HCT116 (cell line): ENCODE results near the gene SBF1. TPM values are rescaled to one million over a fixed set of nuclear protein-coding genes. Genes with fewer than 3 reads are reported as not detected.
A peak's percentile ranks its signal among the peaks of the same experiment; 100 is the strongest.

Source experiments
- ATAC-seq: fragments of 200-7000 bp; cut with Tn5 transposase; 2 replicates; pipeline ENCODE4 v1.9.1; 2020; ENCODE audit warnings: mild to moderate bottlenecking, moderate library complexity
- BruUV-seq: library from RNA; stranded (reverse); fragments of 400-500 nt; replicated peaks from 2 replicates; lab custom pipeline; 2021; lab: Mats Ljungman, UMichigan
- CTCF ChIA-PET: fragments of 300-600 bp; sonication (Branson Sonifier 250); formaldehyde crosslinking; loops from one replicate; lab custom pipeline; 2021; ENCODE audit warnings: antibody characterized with exemption; lab: Charles Lee
- POLR2A ChIA-PET: fragments of 300-600, 350-600 bp; sonication (Branson Sonifier 250); formaldehyde crosslinking; loops from one replicate; lab custom pipeline; 2021; ENCODE audit warnings: antibody characterized with exemption; lab: Charles Lee
- RAD21 ChIA-PET, 2 experiments: fragments of 300-600 bp; sonication (Branson Sonifier 250); formaldehyde crosslinking; loops; one replicate each; lab custom pipeline; 2023; ENCODE audit warnings: low total read pairs in 2 of 2; ENCODE audit not compliant: uncharacterized antibody in 2 of 2, unreplicated experiment in 2 of 2, low non-redundant PET in 1 of 2; lab: Charles Lee
- DNase-seq: peaks from one replicate; pipeline ENCODE4 v3.0.0-alpha.2; 2010; ENCODE audit warnings: low read depth, low spot score
- H2AFZ ChIP-seq: fragments of 200-600 bp; shearing (Covaris generic), sonication (generic); 2 replicates; pipeline ENCODE4 v1.6.1; 2017; ENCODE audit warnings: low read depth, mixed run types, mixed read lengths, antibody characterized with exemption, low read length; ENCODE audit not compliant: poor library complexity, severe bottlenecking
- H3K27ac ChIP-seq: 2 replicates; pipeline ENCODE4 v1.5.1; 2012; ENCODE audit warnings: low read depth, low read length
- H3K27me3 ChIP-seq: fragments of 200-600 bp; sonication (generic); 2 replicates; pipeline ENCODE4 v1.6.1; 2016; ENCODE audit warnings: mixed run types, low read length, mixed read lengths; ENCODE audit not compliant: insufficient read depth
- H3K36me3 ChIP-seq, 2 experiments: fragments of 200-500 bp in 1 of 2; fragments of 200-600 bp in 1 of 2; sonication (Bioruptor generic) in 1 of 2; sonication (generic) in 1 of 2; 2 replicates each; pipeline versions ENCODE4 v1.5.1 to v1.6.1; 2014 to 2016; ENCODE audit warnings: low read length in 2 of 2, inconsistent platforms in 1 of 2, mixed read lengths in 1 of 2, mixed run types in 1 of 2; ENCODE audit not compliant: insufficient read depth in 2 of 2, control insufficient read depth in 1 of 2
- H3K4me1 ChIP-seq, 2 experiments: fragments of 200-600 bp in 1 of 2; sonication (generic) in 1 of 2; 2 replicates each; pipeline versions ENCODE4 v1.5.1 to v1.6.1; 2012 to 2017; ENCODE audit warnings: low read length in 2 of 2, inconsistent platforms in 1 of 2, mild to moderate bottlenecking in 1 of 2, mixed read lengths in 1 of 2, mixed run types in 1 of 2, moderate library complexity in 1 of 2; ENCODE audit not compliant: insufficient read depth in 2 of 2, control insufficient read depth in 1 of 2
- H3K4me2 ChIP-seq: fragments of 200-600 bp; sonication (generic); 2 replicates; pipeline ENCODE4 v1.6.1; 2017; ENCODE audit warnings: mixed run types, low read length, mixed read lengths
- H3K4me3 ChIP-seq, 2 experiments: fragments of 200-600 bp in 1 of 2; sonication (generic) in 1 of 2; replicated peaks in 1 of 2; 2 replicates each; pipeline ENCODE4 v1.5.1; 2011 to 2016; ENCODE audit warnings: low read length in 2 of 2, control low read depth in 1 of 2, low read depth in 1 of 2, mild to moderate bottlenecking in 1 of 2, mixed read lengths in 1 of 2, mixed run types in 1 of 2
- H3K79me2 ChIP-seq: fragments of 200-600 bp; sonication (generic); 2 replicates; pipeline ENCODE4 v1.6.1; 2017; ENCODE audit warnings: mild to moderate bottlenecking, mixed run types, low read length, moderate library complexity, mixed read lengths; ENCODE audit not compliant: insufficient read depth
- H3K9ac ChIP-seq: fragments of 200-600 bp; sonication (generic); 2 replicates; pipeline ENCODE4 v1.6.1; 2016; ENCODE audit warnings: low read length, mixed read lengths
- H3K9me2 ChIP-seq: fragments of 200-600 bp; sonication (generic), shearing (Covaris generic); 2 replicates; pipeline ENCODE4 v1.6.1; 2017; ENCODE audit warnings: mixed run types, mild to moderate bottlenecking, moderate library complexity; ENCODE audit not compliant: insufficient read depth
- H3K9me3 ChIP-seq, 2 experiments: fragments of 200-500 bp in 1 of 2; fragments of 200-600 bp in 1 of 2; sonication (Bioruptor generic) in 1 of 2; sonication (generic) in 1 of 2; 2 replicates each; pipeline ENCODE4 v1.6.1; 2014 to 2017; ENCODE audit warnings: low read length in 2 of 2, mixed read lengths in 2 of 2, inconsistent platforms in 1 of 2, low read depth in 1 of 2, mild to moderate bottlenecking in 1 of 2, mixed run types in 1 of 2, moderate library complexity in 1 of 2; ENCODE audit not compliant: control insufficient read depth in 1 of 2, insufficient read depth in 1 of 2
- H4K20me1 ChIP-seq: fragments of 200-600 bp; sonication (generic), shearing (Covaris generic); 2 replicates; pipeline ENCODE4 v1.6.1; 2017; ENCODE audit warnings: mixed run types, mild to moderate bottlenecking, moderate library complexity; ENCODE audit not compliant: insufficient read depth
- CBX3 ChIP-seq: IDR thresholded peaks from 2 replicates; pipeline ENCODE4 v1.6.1; 2012; ENCODE audit warnings: low read depth
- CEBPB ChIP-seq: IDR thresholded peaks from 2 replicates; pipeline ENCODE4 v1.6.1; 2012; ENCODE audit warnings: low read depth
- EZH2phosphoT487 ChIP-seq: fragments of 200-600 bp; IDR thresholded peaks from 2 replicates; pipeline ENCODE4 v1.6.1; 2018; ENCODE audit warnings: antibody characterized with exemption, borderline replicate concordance
- FOSL1 ChIP-seq: IDR thresholded peaks from 2 replicates; pipeline ENCODE4 v1.6.1; 2012; ENCODE audit warnings: low read depth
- JUND ChIP-seq: IDR thresholded peaks from 2 replicates; pipeline ENCODE4 v1.6.1; 2012
- POLR2AphosphoS5 ChIP-seq: IDR thresholded peaks from 2 replicates; pipeline ENCODE4 v1.6.1; 2011; ENCODE audit warnings: mild to moderate bottlenecking, low read depth, low read length, moderate library complexity
- ZFX ChIP-seq: fragments of 450-650 bp; IDR thresholded peaks from 2 replicates; pipeline ENCODE4 v1.6.1; 2017
- intact Hi-C: fragments of 100-400 bp; cut with micrococcal nuclease; formaldehyde crosslinking; loops from 2 replicates; pipeline ENCODE4 v1.10.0; 2022
- total RNA-seq: library from RNA; stranded (reverse); gene quantifications from one replicate; pipeline ENCODE4 v1.2.1, GENCODE V29; 2021; ENCODE audit not compliant: unreplicated experiment
- TF ChIP-seq, protein P1 (sequence below): IDR thresholded peaks from 2 replicates; pipeline ENCODE4 v1.6.1; 2012
- TF ChIP-seq, protein P2 (sequence below), 3 experiments: fragments of 200-600 bp in 1 of 3; sonication (generic) in 1 of 3; IDR thresholded peaks in 2 of 3; conservative IDR thresholded peaks in 1 of 3; 2 replicates each; pipeline ENCODE4 v1.5.1; 2012 to 2017; ENCODE audit warnings: low read depth in 2 of 3, low read length in 2 of 3, antibody characterized with exemption in 1 of 3, borderline replicate concordance in 1 of 3, control low read depth in 1 of 3, mild to moderate bottlenecking in 1 of 3, mixed read lengths in 1 of 3, mixed run types in 1 of 3, moderate library complexity in 1 of 3; ENCODE audit not compliant: insufficient read depth in 1 of 3
- TF ChIP-seq, protein P3 (sequence below): IDR thresholded peaks from 2 replicates; pipeline ENCODE4 v1.6.1; 2011; ENCODE audit warnings: mild to moderate bottlenecking, low read length, moderate library complexity; ENCODE audit not compliant: insufficient replicate concordance; ENCODE audit errors: extremely low read depth

The SBF1 gene
- total RNA-seq, 1 experiment from 2014 or later: 91.1 TPM

DNA sequence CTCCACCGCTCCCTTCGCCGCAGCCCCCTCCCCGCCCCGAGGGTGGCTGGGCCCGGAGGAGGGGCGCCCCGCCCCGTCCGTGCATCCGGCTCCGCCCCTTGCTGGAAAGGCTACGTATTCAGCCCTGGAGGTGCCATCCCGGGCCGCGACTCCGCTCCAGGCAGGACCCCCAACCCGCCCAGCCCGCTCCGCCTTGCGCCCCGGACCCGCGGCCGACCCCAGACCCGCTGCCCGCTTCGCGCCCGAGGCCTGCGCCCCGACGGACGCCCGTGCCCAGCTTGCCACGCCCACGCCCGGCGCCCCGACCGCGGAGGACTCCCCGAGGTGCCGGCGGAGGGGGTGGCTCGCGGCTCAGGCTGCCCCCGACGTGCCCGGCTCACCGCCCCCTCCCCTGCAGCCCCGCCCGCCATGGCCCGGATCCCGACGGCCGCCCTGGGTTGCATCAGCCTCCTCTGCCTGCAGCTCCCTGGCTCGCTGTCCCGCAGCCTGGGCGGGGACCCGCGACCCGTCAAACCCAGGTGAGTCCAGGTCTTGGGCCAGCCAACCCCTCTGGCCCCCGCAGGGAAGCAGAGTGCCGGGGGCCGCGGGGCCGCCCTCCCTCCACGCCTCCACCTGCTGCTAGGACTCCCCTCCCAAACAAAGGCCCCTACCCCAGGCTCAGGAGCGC is 6.7 kb upstream of the SBF1 start, which contains the start of gene ADM2:
Gene ADM2, plus strand, starts transcription at position 104 of the 667 bp plus-strand sequence. Its CDS starts 305 bp downstream, at position 409.
- no peaks in the 10 kb centered on the region for H3K36me3 ChIP-seq
- no peaks in the 10 kb centered on the region for H4K20me1 ChIP-seq
- no peaks in the 10 kb centered on the region for H3K27me3 ChIP-seq
- no peaks in the 10 kb centered on the region for H3K79me2 ChIP-seq
- ATAC-seq (peak; percentile 84), DNase-seq (no peak)
- H3K9me3 ChIP-seq: no peaks in the 10 kb centered on the region
- H3K4me3 ChIP-seq: peak within 1 kb of the TSS; percentile 71 to 76
- no peaks in the 10 kb centered on the region for H3K9me2 ChIP-seq
- H2AFZ ChIP-seq: no peak within 1 kb of the TSS
- H3K9ac ChIP-seq: peak within 1 kb of the TSS; percentile 65
- intact Hi-C loops: no loop called here
- ChIA-PET RAD21 (no interaction called here), POLR2A (no interaction called here), CTCF (no interaction called here)
- H3K4me2 ChIP-seq: peak within 1 kb of the TSS; percentile 94
- H3K27ac ChIP-seq: peak within 1 kb of the TSS; percentile 56; the same call in 1 of the 2 replicates
- peak; percentile 27; the same call in 1 of the 2 replicates for TF ChIP-seq ZFX
- TF ChIP-seq JUND: no peak
- TF ChIP-seq POLR2AphosphoS5: peak; percentile 44; the same call in 1 of the 2 replicates
- H3K4me1 ChIP-seq: peaks cover 8 to 32% of the 10 kb centered on the region in 2 experiments; a peak in 3 of 4 replicates
- no TSS peak for BruUV-seq

DNA sequence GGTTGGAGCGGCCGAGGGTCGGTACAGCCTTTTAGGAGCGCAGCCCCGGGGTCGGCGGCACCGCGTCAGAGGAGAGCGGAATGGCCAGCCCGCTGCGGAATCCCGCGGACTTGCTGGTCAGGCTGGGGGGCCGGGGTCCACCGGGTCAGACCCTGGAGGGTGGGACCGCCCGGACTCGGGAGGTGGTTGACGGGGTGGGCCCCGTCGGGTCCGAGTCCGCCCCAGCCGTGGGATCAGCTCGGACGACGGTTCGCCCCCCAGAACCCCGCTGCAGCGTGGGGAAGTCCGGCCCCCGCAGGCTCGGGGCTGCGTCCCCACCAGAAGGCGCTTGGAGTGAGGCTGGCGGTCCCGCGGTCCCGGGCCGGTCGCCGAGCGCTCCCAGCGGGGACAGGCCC is 6.2 kb upstream of the SBF1 start:
- Histone ChIP-seq H3K4me3 (peak overlapping the region; percentile 71 to 76), H3K4me2 (peak overlapping the region; percentile 94)
- CTCF ChIA-PET: no interaction called here

More for the DNA sequence above, 6.2 kb upstream of the SBF1 start:
- no TSS peak for BruUV-seq
- no peak overlapping the region for H2AFZ ChIP-seq
- peaks cover 8 to 32% of the 10 kb centered on the region in 2 experiments; a peak in 3 of 4 replicates for H3K4me1 ChIP-seq
- no peaks in the 10 kb centered on the region for H3K27me3 ChIP-seq
- ATAC-seq (no peak), DNase-seq (no peak)
- RAD21 ChIA-PET: no interaction called here
- H3K9ac ChIP-seq: no peak overlapping the region
- no peaks in the 10 kb centered on the region for H3K9me2 ChIP-seq
- H4K20me1 ChIP-seq: no peaks in the 10 kb centered on the region
- TF ChIP-seq, protein P1, sequence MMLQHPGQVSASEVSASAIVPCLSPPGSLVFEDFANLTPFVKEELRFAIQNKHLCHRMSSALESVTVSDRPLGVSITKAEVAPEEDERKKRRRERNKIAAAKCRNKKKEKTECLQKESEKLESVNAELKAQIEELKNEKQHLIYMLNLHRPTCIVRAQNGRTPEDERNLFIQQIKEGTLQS: no peak
- no peak for TF ChIP-seq CBX3
- TF ChIP-seq EZH2phosphoT487: no peak
- TF ChIP-seq, protein P2, sequence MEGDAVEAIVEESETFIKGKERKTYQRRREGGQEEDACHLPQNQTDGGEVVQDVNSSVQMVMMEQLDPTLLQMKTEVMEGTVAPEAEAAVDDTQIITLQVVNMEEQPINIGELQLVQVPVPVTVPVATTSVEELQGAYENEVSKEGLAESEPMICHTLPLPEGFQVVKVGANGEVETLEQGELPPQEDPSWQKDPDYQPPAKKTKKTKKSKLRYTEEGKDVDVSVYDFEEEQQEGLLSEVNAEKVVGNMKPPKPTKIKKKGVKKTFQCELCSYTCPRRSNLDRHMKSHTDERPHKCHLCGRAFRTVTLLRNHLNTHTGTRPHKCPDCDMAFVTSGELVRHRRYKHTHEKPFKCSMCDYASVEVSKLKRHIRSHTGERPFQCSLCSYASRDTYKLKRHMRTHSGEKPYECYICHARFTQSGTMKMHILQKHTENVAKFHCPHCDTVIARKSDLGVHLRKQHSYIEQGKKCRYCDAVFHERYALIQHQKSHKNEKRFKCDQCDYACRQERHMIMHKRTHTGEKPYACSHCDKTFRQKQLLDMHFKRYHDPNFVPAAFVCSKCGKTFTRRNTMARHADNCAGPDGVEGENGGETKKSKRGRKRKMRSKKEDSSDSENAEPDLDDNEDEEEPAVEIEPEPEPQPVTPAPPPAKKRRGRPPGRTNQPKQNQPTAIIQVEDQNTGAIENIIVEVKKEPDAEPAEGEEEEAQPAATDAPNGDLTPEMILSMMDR (IDR thresholded peaks at IDR 0.05 in 2 of 3, conservative IDR thresholded peaks at IDR 0.05 in 1 of 3; ENCODE audit: borderline replicate concordance in 1 of 3, insufficient read depth in 1 of 3, low read depth in 2 of 3, low read length in 2 of 3): no peak
- no peak for TF ChIP-seq ZFX
- no peak for TF ChIP-seq CEBPB
- TF ChIP-seq, protein P3, sequence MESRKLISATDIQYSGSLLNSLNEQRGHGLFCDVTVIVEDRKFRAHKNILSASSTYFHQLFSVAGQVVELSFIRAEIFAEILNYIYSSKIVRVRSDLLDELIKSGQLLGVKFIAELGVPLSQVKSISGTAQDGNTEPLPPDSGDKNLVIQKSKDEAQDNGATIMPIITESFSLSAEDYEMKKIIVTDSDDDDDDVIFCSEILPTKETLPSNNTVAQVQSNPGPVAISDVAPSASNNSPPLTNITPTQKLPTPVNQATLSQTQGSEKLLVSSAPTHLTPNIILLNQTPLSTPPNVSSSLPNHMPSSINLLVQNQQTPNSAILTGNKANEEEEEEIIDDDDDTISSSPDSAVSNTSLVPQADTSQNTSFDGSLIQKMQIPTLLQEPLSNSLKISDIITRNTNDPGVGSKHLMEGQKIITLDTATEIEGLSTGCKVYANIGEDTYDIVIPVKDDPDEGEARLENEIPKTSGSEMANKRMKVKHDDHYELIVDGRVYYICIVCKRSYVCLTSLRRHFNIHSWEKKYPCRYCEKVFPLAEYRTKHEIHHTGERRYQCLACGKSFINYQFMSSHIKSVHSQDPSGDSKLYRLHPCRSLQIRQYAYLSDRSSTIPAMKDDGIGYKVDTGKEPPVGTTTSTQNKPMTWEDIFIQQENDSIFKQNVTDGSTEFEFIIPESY: no peak
- no peak for TF ChIP-seq FOSL1
- H3K36me3 ChIP-seq: no peaks in the 10 kb centered on the region
- POLR2A ChIA-PET: no interaction called here
- peak overlapping the region; percentile 35; the same call in 1 of the 2 replicates for H3K27ac ChIP-seq
- no peaks in the 10 kb centered on the region for H3K79me2 ChIP-seq
- intact Hi-C loops: no loop called here
- H3K9me3 ChIP-seq: no peaks in the 10 kb centered on the region
